ENCODE results near the gene BCL2L2. TPM values are rescaled to one million over a fixed set of nuclear protein-coding genes. Genes with fewer than 3 reads are reported as not detected.

BCL2L2 gene
- total and polyA plus RNA-seq, 9 of the 15 experiments (the other 6 are each of a cell fraction or from before 2014, with no cell fraction given), result 2.6 to 32.5 (median 14.7) TPM

- TF ChIP-seq THAP12 (CRISPR knock-in tag; IDR thresholded peaks at IDR 0.05) (0 out of 2 replicates have a peak, but pooled peaks have one; percentile 41), CHD2 (IDR thresholded peaks at IDR 0.05; ENCODE audit: low read depth, low read length) (peak; percentile 88), STAT6 (CRISPR knock-in tag; IDR thresholded peaks at IDR 0.05) (0 out of 2 replicates have a peak, but pooled peaks have one; percentile 3), TOE1 (IDR thresholded peaks at IDR 0.05; ENCODE audit: borderline replicate concordance) (peak; percentile 48; the same call in 1 of the 2 replicates), TOE1 (CRISPR knock-in tag; IDR thresholded peaks at IDR 0.05; ENCODE audit: borderline replicate concordance, low read depth) (0 out of 2 replicates have a peak, but pooled peaks have one; percentile 15), FOXO4 (CRISPR knock-in tag; IDR thresholded peaks at IDR 0.05) (0 out of 2 replicates have a peak, but pooled peaks have one; percentile 30), BCL6 (CRISPR knock-in tag; IDR thresholded peaks at IDR 0.05) (no peak), JUN (IDR thresholded peaks at IDR 0.05; ENCODE audit: borderline replicate concordance, low read depth, low read length) (no peak), JUN (CRISPR knock-in tag; IDR thresholded peaks at IDR 0.05; ENCODE audit: borderline replicate concordance) (no peak), BRD9 (IDR thresholded peaks at IDR 0.05; ENCODE audit: low read depth, partially characterized antibody) (peak; percentile 43), POLR2AphosphoS5 (IDR thresholded peaks at IDR 0.05; ENCODE audit: control insufficient read depth, insufficient read depth, low read depth, low read length) (peak; percentile 73), ELF4 (CRISPR knock-in tag; IDR thresholded peaks at IDR 0.05) (0 out of 2 replicates have a peak, but pooled peaks have one; percentile 27), CREB1 (IDR thresholded peaks at IDR 0.05) (peak; percentile 59), CREB1 (CRISPR knock-in tag; IDR thresholded peaks at IDR 0.05) (peak; percentile 58; the same call in 1 of the 2 replicates), TCF15 (CRISPR knock-in tag; IDR thresholded peaks at IDR 0.05) (no peak), SAFB (IDR thresholded peaks at IDR 0.05; ENCODE audit: borderline replicate concordance, low read depth, low read length) (0 out of 2 replicates have a peak, but pooled peaks have one; percentile 40), KLF16 (IDR thresholded peaks at IDR 0.05) (no peak), OTX1 (CRISPR knock-in tag; IDR thresholded peaks at IDR 0.05) (0 out of 2 replicates have a peak, but pooled peaks have one; percentile 7), ZBTB2 (IDR thresholded peaks at IDR 0.05) (no peak)
These were observed 20.4 kb upstream of the BCL2L2 start, which contains the start of gene HOMEZ (continued) for GRCh38 chr14:23286020-23286901.

All from K562 (cell line).